GM21576 (cell line): Measurements from ENCODE around the gene REX1BD.
"Not testable (repeated sequence)": the region's sequence is repeated elsewhere in the genome, so short reads cannot be mapped to it uniquely, and the experiment has no call there.

Experiments
- ATAC-seq: cut with Tn5 transposase; IDR thresholded peaks from one replicate; pipeline ENCODE4 v1.9.1; 2021; ENCODE audit warnings: mild to moderate bottlenecking, moderate library complexity; ENCODE audit not compliant: unreplicated experiment

The REX1BD gene

DNA sequence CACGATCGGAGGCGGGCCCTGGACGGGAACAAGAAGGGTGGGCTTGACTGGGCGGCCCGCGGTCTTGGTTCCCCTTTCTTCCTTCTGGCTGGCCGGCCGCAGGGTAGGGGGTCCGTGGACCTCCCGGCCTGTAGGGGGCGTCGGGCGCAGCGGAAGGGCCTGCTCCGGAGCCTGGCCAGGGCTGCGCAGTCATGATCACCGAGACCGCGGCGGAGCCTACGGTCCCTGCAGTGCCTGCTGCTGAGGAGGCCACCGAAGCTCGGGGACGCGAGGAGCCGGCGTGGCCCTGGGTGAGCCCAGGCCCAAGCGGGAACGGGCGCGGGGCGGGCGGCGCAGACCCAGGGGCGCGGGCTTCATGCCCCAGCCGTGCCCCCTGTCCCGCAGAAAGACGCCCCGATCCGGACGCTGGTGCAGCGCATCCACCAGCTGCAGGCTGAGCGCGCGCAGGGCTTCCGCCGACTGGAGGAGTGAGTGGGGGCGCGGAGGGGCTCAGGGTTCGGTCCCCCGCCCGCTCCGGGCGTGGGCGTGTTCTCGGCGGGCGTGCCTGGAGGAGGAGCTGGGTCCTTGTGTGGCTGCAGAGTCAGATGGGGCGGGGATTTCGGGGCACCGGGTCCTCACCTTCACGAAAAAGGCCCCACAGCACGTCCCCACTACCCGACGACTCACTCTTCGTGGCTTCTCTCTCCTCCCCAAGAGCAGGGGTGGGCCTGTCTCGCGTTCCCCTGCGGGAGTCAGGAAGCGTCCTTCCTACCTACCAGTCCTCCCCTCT is at the start of gene REX1BD:
TSS of gene REX1BD (plus strand) at position 188 of the 769 bp plus-strand sequence. CDS start at position 192, 4 bp downstream.
- peak; percentile 72 for ATAC-seq

DNA sequence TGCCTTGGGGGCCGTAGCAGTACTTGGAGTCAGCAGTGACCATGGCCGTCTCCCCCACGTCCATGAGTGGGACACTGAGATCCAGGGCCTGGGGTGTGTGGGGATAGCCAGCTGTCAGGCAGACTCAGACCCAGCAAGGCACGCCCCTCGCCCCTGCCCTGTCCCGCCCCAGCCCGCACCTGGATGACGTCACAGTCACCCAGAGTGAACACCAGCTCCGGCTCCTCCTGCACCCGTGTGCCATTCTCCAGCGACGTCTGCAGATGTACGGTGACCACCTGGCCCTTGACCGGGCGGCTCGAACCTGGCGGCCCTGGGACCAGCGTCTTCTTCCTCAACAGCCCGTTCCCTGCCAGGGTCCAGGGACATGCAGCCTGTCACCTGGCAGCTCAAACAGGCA is 49.2 kb upstream of the REX1BD start:
- no peak for ATAC-seq

GRCh38 chr19:18540200-18540599 is 48.4 kb upstream of the REX1BD start:
- not testable (repeated sequence) for ATAC-seq

- ATAC-seq: no peak
These were observed 47.2 kb upstream of the REX1BD start for GRCh38 chr19:18541258-18541991.

- ATAC-seq: no peak
These were observed 46.3 kb upstream of the REX1BD start for GRCh38 chr19:18541992-18542940.

DNA sequence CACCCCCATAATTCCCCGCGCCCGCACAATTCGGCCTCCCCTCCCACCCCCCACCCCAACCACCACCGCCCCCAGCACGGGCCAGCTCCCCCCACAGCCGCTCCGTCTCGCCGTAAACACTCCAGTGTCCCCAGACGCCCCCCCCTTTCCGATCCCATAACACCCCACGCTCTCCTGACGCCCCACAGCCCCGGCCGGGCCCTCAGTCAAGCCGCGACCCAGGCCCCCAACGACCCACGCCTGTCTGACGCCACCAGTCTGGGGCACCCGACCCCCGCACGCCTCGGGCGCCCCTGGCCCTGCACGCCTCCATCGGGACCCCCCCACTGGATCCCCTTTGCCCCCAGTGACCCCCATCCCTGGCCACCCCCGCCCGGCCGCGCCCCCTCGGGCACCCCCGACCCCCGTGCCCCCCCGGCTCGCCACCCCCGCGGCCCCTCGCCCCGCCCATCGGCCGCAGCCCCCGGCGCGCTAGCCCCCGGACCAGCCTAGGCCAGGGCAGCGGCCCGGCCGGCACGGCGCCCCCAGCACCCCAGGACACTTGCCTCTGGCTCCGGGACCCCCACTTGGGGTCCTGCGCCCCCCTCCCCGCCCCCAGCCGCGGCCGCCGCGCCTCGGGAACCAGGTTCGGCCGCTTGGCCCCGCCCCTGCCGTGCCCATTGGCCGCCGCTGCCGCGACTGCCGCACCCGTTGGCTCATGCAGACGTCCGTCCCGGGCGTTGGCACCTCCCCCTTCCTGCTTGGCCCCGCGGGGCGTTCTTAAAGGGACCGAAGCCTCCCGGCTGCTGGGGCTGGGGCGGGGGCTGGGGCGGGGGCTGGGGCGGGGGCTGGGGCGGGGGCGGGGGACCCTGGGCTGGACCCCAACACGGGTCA is 45.4 kb upstream of the REX1BD start, which contains the start of gene FKBP8:
TSS of gene FKBP8 (minus strand) at position 633 of the 873 bp plus-strand sequence. CDS start 1,603 bp downstream, outside the sequence.
- ATAC-seq: peak; percentile 77

- peak; percentile 58 for ATAC-seq
These were observed 44.7 kb upstream of the REX1BD start for GRCh38 chr19:18543814-18544475.

DNA sequence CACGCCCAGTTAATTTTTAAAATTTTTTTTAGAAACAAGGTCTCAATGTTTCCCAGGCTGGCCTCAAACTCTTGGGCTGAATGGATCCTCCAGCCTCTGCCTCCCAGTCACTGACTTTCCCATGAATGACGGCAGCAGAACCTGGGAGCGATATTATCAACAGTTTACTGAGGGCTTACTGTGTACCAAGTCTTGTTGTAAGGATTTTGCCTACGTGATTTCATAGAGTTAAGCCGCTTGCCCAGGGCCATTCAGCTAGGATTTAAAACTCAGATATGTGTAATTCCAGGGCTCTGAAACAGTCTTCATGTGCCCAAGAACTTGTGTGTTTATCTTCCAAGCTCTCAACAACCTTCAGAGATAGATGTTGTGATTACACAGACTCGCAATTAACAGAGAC is 37.0 kb upstream of the REX1BD start:
- no peak for ATAC-seq

GRCh38 chr19:18557411-18558201 is 31.0 kb upstream of the REX1BD start, which contains the start of gene KXD1:
KXD1 (plus strand) TSS chr19:18557870; CDS start chr19:18562057, 4,187 bp downstream.
- peak; percentile 84 for ATAC-seq

DNA sequence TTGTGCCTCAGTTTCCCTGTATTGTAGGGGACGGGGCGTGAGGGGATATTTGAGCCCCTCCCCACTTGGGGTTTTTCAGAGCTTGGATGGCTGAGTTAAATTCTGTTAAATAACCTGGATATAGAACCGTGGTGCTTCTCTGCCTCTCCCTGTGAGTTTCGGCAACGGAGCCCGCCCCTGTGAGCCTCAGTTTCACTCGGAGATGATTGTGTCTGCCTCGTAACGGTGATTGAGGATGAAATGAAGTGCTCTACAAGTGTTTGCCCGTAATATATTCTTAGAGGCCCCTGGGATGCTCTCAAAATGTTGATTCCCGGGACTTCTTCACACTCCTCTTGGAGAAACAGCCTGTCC is 30.4 kb upstream of the REX1BD start:
- peak; percentile 9 for ATAC-seq

GRCh38 chr19:18558604-18559003 is 30.0 kb upstream of the REX1BD start:
- ATAC-seq: no peak

DNA sequence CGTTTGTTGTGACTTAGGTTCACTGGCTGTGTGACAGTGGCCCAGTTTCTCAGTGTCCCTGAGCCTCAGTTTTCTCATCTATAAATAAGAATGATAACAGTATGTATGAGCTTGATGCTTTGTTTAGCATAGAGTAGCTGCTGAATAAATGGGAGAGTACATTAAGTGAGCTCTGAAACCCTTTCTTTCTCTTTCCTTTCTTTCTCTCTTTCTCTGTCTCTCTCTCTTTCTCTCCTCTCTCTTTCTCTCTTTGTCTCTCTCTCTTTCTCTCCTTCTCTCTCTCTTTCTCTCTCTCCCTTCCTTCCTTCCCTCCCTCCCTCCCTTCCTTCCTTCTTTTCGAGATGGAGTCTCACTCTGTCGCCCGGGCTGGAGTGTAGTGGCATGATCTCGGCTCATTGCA is 28.9 kb upstream of the REX1BD start:
- no peak for ATAC-seq

DNA sequence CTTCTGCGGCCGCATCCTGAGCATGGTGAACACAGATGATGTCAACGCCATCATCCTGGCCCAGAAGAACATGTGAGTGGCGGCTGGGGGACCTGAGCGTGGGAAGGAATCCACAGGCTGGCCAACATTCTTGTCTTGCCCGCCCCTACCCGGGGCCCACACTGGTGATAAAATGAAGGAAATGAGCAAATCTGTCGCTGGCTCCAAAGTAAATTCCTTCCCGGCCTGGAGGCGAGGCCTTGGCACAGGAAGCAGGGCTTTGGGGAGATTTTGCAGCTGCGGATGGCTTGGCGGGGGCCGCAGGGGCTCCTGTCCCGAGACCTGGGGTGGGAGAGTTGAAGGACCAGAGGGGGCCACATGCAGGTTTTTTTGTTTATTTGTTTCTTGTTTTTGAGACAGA is 26.5 kb upstream of the REX1BD start:
- no peak for ATAC-seq

DNA sequence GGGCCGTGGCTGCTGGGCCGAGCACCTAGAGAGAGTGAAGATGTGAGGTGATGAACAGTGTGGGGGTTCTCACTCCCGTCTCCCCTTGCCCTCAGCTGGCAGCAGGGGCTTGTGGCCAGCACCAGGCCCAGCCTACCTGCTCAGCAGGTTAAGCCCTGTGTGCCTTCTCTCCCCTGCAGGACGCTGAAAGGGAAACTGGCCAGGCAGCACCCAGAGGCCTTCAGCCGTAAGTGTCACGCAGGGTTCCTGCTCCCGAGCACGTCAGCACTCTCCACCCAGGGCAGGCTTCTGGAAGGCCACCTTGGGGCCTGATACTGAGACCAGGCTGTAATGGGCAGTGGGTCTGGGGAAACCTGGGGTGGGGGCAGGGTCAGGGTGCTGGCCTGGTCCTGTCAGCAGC is 21.6 kb upstream of the REX1BD start:
- ATAC-seq: no peak

- no peak for ATAC-seq
These were observed 20.2 kb upstream of the REX1BD start for GRCh38 chr19:18568367-18568766.

DNA sequence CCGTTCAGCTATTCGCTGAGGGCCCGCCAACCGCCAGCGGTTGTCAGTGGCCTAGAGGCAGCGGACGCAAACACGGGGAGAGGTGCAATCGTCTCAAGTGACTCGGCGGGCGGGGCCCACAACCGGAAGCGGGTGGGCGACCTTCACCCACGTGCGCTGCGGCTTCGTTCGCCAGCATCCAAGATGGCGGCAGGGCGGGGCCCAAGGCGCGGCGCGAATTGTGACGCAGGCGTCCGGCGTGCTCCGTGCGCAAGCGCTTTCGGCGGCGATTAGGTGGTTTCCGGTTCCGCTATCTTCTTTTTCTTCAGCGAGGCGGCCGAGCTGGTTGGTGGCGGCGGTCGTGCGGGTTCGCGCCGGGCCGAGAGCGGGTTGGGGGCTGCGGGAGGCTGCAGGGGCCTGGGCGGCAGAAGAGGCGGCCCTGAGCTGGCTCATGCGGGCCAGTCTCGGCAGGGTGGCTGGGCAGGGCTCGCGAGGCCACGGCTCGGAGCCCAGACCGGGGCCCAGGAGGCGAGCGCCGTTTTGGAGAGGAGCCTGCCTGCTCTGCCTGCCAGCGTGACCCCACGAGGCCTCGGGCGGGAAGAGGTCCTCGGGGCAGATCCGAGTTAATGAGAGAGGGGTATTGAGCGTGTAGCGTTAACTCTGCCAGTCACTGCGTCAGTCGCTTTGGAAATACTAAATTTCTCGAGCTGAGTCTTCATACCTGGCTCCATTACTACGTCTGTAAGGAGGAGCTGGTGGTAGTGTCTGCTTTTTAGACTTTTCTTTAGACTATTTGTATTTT is 16.8 kb upstream of the REX1BD start, which contains the start of gene UBA52:
TSS of gene UBA52 (plus strand) at position 294 of the 781 bp plus-strand sequence. CDS start 1,444 bp downstream, outside the sequence.
- peak; percentile 85 for ATAC-seq

DNA sequence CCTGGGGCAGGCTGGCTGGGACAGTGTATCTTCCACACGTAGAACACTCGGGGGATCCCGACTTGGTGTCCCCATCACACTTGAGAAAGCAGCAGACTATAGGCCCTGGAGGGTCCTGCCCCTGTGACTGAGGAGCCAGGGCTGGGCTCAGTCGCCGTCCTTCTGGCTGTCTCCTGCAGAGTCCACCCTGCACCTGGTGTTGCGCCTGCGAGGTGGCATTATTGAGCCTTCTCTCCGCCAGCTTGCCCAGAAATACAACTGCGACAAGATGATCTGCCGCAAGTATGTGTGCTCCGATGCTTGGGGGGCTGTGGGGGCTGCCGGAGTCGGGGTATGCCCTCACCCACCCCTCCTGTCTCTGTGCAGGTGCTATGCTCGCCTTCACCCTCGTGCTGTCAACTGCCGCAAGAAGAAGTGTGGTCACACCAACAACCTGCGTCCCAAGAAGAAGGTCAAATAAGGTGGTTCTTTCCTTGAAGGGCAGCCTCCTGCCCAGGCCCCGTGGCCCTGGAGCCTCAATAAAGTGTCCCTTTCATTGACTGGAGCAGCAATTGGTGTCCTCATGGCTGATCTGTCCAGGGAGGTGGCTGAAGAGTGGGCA is 13.8 kb upstream of the REX1BD start:
- ATAC-seq: no peak
